LoVo (cell line): ENCODE measurements around the gene GSPT1.
"Not testable (repeated sequence)": the region's sequence is repeated elsewhere in the genome, so short reads cannot be mapped to it uniquely, and the experiment has no call there.

Source experiments
- DNase-seq: peaks from one replicate; pipeline ENCODE4 v3.0.0-alpha.2; 2016; ENCODE audit warnings: low spot score

The GSPT1 gene

DNA sequence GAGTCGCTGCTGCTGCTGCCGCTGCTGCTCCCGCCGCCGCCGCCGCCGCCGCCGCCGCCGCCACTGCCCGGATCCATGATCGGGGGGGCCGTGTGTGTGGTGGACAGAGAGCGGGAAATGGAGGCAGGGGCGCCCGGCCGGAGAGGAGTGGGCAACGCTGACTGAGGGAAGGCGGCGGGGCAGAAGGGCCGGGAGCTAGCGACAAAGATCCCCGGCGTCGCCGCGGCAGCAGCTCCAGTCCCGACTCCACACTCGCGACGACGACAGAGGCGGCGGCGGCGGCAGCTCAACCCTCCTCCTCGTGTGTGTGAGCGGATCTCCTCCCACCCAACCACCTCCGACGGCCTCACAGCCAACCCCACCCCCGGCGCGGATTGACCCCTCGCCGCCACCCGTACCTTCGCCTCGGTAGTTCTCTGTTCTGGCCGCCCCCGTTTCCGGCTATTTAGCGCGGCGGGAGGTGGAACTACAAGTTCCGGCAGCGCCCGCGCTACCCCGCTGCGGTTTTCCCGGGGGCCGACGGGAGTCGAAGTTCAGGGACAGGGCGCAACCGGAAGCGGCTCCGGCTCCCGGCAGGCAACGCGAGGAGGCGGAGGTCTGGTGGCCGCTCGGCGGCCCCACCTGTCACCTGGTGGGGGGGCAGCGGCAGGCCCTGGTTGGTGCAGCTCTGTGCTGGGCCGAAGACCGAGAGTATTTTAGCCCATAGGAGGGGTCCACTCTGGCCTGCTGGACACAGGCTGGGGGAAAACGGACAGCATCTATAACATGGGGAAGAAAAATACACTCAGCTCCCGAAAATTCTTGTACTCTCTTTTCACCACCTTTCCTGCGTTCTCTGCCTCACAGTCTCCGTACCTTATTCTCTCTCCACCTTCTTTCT, at the start of gene GSPT1:
TSS of gene GSPT1 (minus strand) at position 313 of the 880 bp plus-strand sequence. CDS start at position 77, 236 bp downstream.
- peak; percentile 97 for DNase-seq

GRCh38 chr16:11964761-11965551, 49.2 kb upstream of the GSPT1 start, which contains the start of gene TNFRSF17:
TNFRSF17 (plus strand) TSS chr16:11965210; CDS start chr16:11965325, 115 bp downstream.
- no peak for DNase-seq

DNA sequence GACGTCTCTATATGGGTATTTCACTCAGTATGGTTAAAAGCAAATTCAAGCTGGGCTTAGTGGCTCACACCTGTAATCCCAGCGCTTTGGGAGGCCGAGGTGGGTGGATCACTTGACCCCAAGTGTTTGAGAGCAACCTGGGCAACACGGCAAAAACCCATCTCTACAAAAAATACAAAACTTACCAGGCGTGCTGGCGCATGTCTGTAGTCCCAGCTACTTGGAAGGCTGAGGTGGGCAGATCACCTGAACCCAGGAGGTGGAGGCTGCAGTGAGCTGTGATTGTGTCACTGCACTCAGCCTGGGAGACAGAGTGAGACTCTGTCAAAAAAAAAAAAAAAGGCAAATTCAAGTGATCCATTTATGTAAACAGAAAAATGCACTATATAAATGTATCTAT, 48.0 kb upstream of the GSPT1 start:
- no peak for DNase-seq

DNA sequence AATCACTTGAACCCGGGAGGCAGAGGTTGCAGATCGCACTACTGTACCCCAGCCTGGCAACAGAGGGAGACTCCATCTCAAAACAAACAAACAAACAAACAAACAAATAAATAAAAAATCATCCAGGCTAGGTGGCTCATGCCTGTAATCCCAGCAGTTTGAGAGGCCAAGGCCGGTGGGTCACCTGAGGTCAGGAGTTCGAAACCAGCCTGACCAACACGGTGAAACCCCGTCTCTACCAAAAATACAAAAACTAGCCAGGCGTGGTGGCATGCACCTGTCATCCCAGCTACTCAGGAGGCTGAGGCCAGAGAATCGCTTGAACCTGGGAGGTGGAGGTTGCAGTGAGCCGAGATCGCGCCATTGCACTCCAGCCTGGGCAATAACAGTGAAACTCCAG, 47.2 kb upstream of the GSPT1 start:
- DNase-seq, result not testable (repeated sequence)

- DNase-seq, result not testable (repeated sequence)
Observed at GRCh38 chr16:11962457-11962856, 46.7 kb upstream of the GSPT1 start.

DNA sequence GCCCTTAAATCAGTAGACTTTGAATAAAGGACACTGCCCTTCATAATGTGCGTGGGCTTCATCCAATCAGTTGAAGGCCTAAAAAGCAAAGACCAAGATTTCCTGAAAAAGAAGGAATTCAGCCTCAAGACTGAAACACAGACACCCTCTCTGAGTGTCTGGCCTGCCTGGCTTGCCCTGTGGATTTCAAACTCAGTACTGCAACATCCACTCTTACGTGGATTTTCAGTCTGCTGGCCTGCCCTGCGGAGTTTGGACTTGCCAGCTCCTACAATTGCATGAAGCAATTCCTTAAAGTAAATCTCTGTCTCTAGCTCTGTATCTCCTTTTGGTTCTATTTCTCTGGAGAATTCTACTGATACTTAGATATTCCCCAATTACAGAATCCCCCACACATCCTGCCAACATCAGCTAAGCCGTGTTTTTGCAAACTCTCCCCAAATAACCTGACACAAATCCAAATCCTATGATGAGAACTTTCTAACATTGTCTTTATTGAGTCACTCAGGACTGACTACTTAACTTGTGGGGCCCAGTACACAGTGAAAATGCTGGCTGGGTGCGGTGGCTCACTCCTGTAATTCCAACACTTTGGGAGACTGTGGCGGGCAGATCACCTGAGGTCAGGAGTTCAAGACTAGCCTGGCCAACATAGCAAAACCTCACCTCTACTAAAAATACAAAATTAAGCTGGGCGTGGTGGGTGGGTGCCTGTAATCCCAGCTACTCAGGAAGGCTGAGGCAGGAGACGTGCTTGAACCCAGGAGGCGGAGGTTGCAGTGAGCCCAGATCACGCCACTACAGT, 42.0 kb upstream of the GSPT1 start:
- no peak for DNase-seq

- no peak for DNase-seq
Observed at GRCh38 chr16:11956558-11956957, 40.8 kb upstream of the GSPT1 start.

DNA sequence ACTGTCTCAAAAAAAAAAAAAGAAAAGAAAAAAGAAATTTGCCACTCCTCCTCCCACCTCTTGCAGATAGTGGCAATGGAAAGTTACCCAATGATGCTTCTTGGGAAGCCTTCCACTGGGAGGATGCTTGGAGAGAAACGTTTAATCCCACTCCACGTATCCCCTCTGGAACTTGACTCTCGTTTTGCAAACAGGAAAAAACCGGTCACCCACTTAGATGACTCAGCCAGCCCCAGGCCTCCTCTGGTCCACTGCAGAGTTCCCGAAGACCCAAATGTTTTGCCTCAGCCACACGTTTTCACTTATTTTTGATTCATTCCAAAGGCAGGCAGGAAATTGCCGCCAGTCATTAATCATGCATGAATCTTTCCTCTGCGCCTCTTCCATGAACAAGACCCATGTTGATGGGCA, 40.0 kb upstream of the GSPT1 start:
- no peak for DNase-seq

- DNase-seq, result not testable (repeated sequence)
Observed at GRCh38 chr16:11953576-11953975, 37.8 kb upstream of the GSPT1 start.

GRCh38 chr16:11950388-11950787, 34.6 kb upstream of the GSPT1 start:
- DNase-seq, result no peak

- DNase-seq, result peak; percentile 47
Observed at GRCh38 chr16:11949527-11949926, 33.8 kb upstream of the GSPT1 start.

- DNase-seq, result no peak
Observed at GRCh38 chr16:11948819-11949218, 33.1 kb upstream of the GSPT1 start.

DNA sequence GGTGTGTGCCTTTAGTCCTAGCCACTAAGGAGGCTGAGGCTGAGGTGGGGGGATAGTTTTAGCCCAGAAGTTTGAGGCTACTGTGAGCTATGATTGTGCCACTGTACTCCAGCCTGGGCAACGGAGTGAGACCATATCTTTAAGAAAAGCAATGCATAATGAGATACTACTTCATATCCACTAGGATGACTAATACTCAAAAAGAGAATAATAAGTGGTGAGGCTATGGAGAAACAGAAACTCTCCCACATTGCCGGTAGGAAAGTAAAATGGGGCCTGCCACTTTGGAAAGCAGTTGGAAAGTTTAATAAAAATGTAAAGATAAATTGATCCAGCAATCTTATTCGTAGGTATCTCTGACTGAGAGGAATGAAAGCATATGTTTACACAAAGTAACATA, 30.7 kb upstream of the GSPT1 start:
- no peak for DNase-seq

GRCh38 chr16:11941945-11942344, 26.2 kb upstream of the GSPT1 start, which contains the start of gene NPIPB2:
NPIPB2 (minus strand) TSS chr16:11942045; CDS start chr16:11942045, 0 bp downstream.
- DNase-seq, result not testable (repeated sequence)

- not testable (repeated sequence) for DNase-seq
Observed at GRCh38 chr16:11927350-11927749, 11.6 kb upstream of the GSPT1 start.

- DNase-seq, result not testable (repeated sequence)
Observed at GRCh38 chr16:11924046-11924445, 8.3 kb upstream of the GSPT1 start.

DNA sequence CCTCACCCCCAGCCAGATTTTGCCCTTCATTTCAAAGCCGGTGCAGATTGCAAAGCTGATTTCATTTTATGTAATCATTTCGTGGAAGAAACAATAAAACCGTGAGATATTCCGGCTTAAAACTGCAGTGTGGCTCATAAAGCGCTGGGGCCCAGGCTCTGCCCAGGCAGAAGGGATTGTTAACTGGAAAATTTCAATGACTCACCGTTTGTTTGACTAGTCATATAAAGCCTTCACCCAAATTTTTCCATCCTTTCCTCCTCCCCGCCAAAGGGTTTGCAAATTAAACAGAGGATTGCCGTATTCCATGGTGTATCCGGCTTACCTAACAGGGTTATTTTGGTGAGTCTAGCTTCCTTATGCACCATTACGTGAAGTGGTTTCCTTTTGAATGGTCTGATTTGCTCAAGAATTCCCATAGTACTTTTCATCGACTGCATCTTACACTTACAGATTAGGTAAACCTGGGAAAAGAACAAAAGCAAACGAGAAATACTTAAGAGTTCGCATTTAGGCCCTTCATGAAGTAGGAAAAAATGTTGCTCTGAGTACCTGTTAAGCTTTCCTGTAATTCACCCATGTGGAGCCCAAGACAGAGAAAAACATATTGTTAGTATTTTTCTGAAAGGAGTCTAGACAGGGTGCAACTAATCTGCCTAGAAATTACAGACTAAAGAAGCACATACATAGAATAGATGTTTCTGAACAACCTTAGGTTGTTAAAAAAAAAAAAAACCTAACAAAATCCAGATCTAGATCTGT, 949 bp upstream of the GSPT1 start:
- peak; percentile 89 for DNase-seq

GRCh38 chr16:11915114-11915643, 577 bp downstream of the GSPT1 start:
- peak; percentile 21 for DNase-seq

DNA sequence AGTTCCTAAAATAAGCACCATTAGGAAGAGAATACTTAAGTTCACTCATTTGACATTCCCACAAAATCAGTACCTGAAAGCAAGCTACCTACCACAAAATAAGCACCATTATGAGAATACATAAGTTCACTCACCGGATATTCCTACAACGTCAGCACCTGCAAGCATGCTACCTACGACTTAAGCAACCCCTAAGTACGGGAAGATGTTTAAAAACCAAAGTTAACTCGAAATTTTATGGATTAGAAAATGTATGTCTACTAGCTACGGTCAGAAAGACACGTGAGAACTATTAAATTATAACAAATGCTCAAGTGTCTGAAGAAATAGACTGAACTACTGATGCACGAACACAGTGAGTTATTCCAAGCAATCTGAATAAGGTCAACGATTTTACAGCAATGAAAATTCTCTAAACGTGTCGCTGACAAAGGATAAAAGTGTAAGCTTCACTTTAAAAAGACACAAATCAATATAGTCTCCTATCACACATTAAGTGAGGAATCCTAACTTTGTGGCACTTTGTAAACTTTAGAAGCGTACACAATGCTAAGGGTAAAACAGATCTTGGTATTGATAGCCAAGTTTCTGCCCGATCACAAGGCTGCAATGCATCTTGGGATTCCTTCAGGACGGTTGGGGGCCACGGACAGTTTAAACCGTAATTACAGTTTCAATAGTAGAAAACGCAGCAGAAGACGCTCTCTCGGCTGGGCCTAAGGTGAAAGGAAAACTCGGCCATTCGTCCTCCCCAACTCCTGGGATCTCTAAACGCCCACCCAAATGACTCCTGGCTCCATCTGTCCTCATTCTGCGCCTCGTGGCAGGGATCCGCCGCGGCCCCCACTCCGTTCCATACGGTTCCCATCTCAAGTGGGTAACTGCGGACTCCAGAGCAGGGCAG, 1.3 kb downstream of the GSPT1 start:
- peak; percentile 11 for DNase-seq
